BJ (cell line): Measurements from ENCODE around the gene COBL. TPM values are rescaled to one million over a fixed set of nuclear protein-coding genes. Genes with fewer than 3 reads are reported as not detected.

Source experiments
- CTCF ChIA-PET: fragments of 350-600 bp; formaldehyde crosslinking; extraction: SDS; loops from one replicate; lab custom pipeline; 2021; ENCODE audit warnings: antibody characterized with exemption, inconsistent platforms; lab: Yijun Ruan, JAX
- POLR2A ChIA-PET: fragments of 300-600 bp; sonication (Branson Sonifier 250); formaldehyde crosslinking; extraction: SDS; loops from one replicate; lab custom pipeline; 2021; ENCODE audit warnings: antibody characterized with exemption; lab: Charles Lee
- DNase-seq: peaks from one replicate; pipeline ENCODE4 v3.0.0-alpha.2; 2011; ENCODE audit warnings: low read depth
- H3K27me3 ChIP-seq: 2 replicates; pipeline ENCODE4 v1.6.0; 2011; ENCODE audit warnings: low read length; ENCODE audit not compliant: control insufficient read depth, insufficient read depth
- H3K36me3 ChIP-seq: 2 replicates; pipeline ENCODE4 v1.5.1; 2011; ENCODE audit warnings: low read length; ENCODE audit not compliant: control insufficient read depth, insufficient read depth
- H3K4me3 ChIP-seq: 2 replicates; pipeline ENCODE4 v1.5.1; 2011; ENCODE audit warnings: low read depth, mild to moderate bottlenecking, control low read depth, low read length
- CTCF ChIP-seq: IDR thresholded peaks from 2 replicates; pipeline ENCODE4 v1.5.1; 2011; ENCODE audit warnings: low read depth, mild to moderate bottlenecking, control low read depth, inconsistent platforms, low read length, moderate library complexity; ENCODE audit not compliant: insufficient read depth
- polyA plus RNA-seq: library from polyadenylated mRNA; depleted of rRNA; stranded (reverse); fragments of >200 nt; gene quantifications from 2 replicates; pipeline ENCODE4 v1.2.3, GENCODE V29; 2011

Gene COBL
- polyA plus RNA-seq, 1 experiment, result not detected

DNA sequence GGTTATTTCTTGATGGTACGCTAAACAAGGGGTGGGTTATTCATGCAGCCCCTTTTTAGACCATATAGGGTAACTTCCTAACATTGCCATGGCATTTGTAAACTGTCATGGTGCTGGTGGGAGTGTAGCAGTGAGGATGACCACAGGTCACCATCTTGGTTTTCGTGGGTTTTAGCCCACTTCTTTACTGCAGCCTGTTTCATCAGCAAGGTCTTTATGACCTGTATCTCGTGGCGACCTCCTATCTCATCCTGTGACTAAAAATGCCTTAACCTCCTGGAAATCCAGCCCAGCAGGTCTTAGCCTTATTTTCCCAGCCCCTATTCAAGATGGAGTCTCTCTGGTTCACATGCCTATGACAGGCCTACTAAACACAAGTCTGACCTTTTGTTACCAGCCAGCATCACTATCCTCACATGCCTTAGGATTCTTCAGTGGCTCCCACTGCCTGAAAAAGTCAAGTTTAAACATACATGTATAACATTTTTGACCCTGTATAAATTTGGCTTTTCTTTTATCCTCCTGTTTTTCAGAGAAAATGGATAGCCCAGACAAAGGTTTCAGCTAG, 13.2 kb upstream of the COBL start:
- no peak for TF ChIP-seq CTCF
- POLR2A ChIA-PET, result no interaction called here
- DNase-seq, result no peak
- no peak overlapping the region for H3K4me3 ChIP-seq
- no peaks in the 10 kb centered on the region for H3K27me3 ChIP-seq
- CTCF ChIA-PET, result no interaction called here
- no peaks in the 10 kb centered on the region for H3K36me3 ChIP-seq

DNA sequence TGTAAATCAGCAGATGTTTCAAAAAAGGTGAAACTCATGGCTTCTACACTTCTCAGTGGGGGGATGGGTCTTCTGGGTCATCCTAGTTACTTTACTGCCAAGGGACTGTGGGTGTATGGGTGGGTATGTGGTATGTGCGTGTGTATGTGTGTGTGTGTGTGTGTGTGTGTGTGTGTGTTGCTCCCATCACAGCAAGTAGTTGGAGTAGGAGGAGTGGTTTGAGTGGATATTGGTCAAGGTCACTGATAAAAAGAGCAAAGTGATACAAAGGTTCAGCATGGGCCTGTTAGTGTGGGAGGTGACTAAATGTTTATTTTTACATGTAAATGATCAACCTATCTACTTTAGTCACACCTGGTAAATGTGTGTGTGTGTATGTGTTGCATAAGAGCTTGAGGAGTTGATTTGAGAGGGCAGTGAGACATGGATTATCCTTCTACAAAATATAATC, 11.8 kb upstream of the COBL start:
- H3K4me3 ChIP-seq, result no peak overlapping the region
- H3K36me3 ChIP-seq, result no peaks in the 10 kb centered on the region
- POLR2A ChIA-PET, result no interaction called here
- TF ChIP-seq CTCF, result no peak
- no peaks in the 10 kb centered on the region for H3K27me3 ChIP-seq
- DNase-seq, result no peak
- CTCF ChIA-PET, result no interaction called here

DNA sequence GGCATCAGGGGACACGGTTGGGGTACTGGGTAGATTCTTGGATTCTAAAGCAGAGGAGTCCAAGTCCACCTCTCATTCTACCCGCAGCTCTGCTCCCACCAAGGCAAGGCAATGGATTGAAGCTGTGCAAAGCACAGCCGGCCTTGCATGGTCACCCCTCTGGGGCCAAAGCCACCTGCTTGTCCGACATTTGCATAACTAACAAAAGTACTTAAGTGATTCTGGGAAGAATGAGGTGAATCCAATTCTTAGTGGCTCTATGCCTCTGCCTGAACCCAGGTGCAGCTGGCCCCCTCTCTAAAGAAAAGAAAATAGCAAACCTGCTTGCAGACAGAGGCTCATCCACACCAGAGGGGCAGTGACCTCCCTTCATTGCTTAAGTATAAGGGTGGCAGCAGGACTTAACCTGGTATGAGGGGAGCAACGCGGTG, 10.7 kb upstream of the COBL start:
- Histone ChIP-seq H3K27me3 (no peaks in the 10 kb centered on the region), H3K36me3 (no peaks in the 10 kb centered on the region), H3K4me3 (no peak overlapping the region)
- TF ChIP-seq CTCF, result no peak
- POLR2A ChIA-PET, result no interaction called here
- CTCF ChIA-PET, result no interaction called here
- no peak for DNase-seq

GRCh38 chr7:51326656-51327286, 10.2 kb upstream of the COBL start:
- DNase-seq, result no peak
- TF ChIP-seq CTCF, result no peak
- CTCF ChIA-PET, result no interaction called here

GRCh38 chr7:51325908-51326307, 9.3 kb upstream of the COBL start:
- Histone ChIP-seq H3K36me3 (no peaks in the 10 kb centered on the region), H3K4me3 (no peak overlapping the region), H3K27me3 (no peaks in the 10 kb centered on the region)
- no peak for TF ChIP-seq CTCF
- ChIA-PET CTCF (no interaction called here), POLR2A (no interaction called here)
- no peak for DNase-seq

More at GRCh38 chr7:51326656-51327286, 10.2 kb upstream of the COBL start:
- Histone ChIP-seq H3K27me3 (no peaks in the 10 kb centered on the region), H3K36me3 (no peaks in the 10 kb centered on the region), H3K4me3 (no peak overlapping the region)
- POLR2A ChIA-PET, result no interaction called here
